Measurements from ENCODE around the gene NTN5.

The NTN5 gene

DNA sequence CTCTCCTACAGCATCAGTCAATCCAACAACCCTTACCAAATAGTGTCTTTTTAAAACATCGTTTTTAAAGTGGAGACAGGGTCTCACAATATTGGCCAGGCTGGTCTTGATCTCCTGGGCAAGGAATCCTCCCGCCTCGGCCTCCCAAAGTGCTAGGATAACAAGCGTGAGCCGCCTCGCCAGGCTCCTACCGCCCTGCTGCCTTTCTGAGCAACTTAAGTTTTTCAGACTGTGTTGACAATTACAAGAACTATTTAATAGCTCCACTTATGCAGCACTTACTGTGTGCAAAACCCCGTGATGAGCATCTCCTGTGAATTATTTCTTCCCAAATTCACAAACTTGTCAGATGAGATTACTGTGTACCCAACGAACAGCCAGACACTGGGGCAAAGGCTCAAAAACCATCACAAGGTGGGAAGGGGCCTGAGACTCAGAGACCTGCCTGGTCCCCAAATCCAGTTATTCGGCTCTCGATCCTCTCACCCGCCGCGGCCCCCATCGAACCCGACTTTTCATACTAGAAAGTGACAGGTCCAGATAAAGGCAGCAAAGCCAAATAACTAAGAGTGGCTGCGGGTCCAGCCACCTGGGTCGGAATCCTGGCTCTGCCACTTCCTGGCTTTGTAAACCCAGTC lies 54.4 kb downstream of the NTN5 start:
- TF ChIP-seq, protein P1, sequence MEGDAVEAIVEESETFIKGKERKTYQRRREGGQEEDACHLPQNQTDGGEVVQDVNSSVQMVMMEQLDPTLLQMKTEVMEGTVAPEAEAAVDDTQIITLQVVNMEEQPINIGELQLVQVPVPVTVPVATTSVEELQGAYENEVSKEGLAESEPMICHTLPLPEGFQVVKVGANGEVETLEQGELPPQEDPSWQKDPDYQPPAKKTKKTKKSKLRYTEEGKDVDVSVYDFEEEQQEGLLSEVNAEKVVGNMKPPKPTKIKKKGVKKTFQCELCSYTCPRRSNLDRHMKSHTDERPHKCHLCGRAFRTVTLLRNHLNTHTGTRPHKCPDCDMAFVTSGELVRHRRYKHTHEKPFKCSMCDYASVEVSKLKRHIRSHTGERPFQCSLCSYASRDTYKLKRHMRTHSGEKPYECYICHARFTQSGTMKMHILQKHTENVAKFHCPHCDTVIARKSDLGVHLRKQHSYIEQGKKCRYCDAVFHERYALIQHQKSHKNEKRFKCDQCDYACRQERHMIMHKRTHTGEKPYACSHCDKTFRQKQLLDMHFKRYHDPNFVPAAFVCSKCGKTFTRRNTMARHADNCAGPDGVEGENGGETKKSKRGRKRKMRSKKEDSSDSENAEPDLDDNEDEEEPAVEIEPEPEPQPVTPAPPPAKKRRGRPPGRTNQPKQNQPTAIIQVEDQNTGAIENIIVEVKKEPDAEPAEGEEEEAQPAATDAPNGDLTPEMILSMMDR (IDR thresholded peaks at IDR 0.05; ENCODE audit: unreplicated experiment in 3 of 3): no peak
- peaks cover 3% of the 10 kb centered on the region for H3K27me3 Mint-ChIP-seq (ENCODE audit: low read depth)
- peaks cover 45% of the 10 kb centered on the region for H3K4me1 Mint-ChIP-seq
- peak overlapping the region; percentile 88 to 96 (median 96) for H3K27ac Mint-ChIP-seq
- H3K4me3 Mint-ChIP-seq: peak overlapping the region; percentile 97 to 99 (median 99)
- no peaks in the 10 kb centered on the region for H3K9me3 Mint-ChIP-seq
- H3K36me3 Mint-ChIP-seq (ENCODE audit: low read depth): peaks cover 21% of the 10 kb centered on the region

DNA sequence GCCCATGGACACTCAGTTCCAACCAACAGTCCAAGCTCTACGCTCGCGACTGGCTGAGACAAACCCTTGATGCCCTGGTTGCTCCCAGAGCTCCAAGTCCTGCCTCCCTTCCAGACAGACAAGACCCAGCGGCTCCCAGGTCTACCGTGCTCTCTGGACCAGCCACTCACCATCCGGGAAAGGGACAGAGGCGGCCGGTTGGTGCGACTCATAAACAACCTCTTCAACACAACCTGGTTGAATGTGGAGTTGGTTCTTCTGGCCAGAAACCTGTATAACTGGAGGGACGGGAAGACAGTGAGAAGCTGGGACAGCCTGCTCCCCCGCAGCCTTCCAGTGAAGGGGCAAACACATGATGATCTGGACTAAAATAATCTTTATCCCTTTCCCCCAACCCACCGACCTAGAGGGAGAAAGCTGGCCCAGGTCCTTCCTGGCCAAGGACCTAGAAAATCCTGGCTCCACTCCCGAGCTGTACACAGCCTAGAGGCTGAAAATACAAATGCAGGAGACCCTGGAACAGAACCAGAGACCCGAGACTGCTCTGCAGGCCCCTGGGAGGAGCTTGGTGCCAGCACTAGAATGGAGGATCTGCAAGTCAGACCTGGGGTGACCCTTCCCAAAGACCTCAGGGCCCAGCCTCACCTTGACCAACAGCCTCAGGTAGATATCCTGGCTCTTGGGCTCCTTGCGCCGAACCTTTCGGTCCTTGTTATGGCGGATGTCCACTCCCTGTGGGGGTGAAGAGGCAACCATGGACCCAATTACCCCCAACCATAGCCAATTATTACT lies 55.5 kb downstream of the NTN5 start:
- Mint-ChIP-seq H3K4me3 (peak overlapping the region; percentile 97 to 99 (median 99)), H3K36me3 (ENCODE audit: low read depth) (peaks cover 21% of the 10 kb centered on the region), H3K4me1 (peaks cover 39% of the 10 kb centered on the region), H3K27ac (peak overlapping the region; percentile 42 to 88 (median 48)), H3K9me3 (no peaks in the 10 kb centered on the region), H3K27me3 (ENCODE audit: low read depth) (peaks cover 3% of the 10 kb centered on the region)
- TF ChIP-seq, protein P1 (IDR thresholded peaks at IDR 0.05; ENCODE audit: unreplicated experiment in 3 of 3): no peak

DNA sequence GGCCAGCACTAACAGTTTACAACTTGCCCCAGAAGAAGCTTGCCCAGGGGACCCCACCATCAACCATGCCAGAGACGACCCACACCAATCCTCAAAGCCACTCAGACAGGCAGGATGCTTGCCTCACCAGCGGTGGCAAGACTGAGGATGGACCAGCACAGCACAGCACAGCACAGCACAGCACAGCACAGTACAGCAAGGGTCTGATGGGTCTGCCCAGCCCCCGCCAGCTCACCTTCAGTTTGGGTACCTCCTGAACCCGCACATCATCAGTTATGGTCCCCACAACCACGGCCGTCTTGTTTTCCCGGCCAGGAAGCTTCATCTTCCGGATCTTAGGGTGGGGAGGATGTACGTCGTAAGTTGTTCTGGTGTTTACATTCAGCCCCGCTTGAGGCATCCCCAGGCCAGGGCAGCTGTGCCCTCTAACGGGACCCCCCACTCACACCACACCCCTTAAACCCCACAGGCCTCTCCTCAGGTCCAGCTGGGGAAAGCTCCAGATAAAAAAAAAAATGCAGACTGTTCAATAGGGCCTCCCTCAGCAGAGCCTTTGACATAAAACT lies 56.2 kb downstream of the NTN5 start:
- H3K9me3 Mint-ChIP-seq: no peaks in the 10 kb centered on the region
- H3K4me1 Mint-ChIP-seq: peaks cover 33% of the 10 kb centered on the region
- peaks cover 3% of the 10 kb centered on the region for H3K27me3 Mint-ChIP-seq (ENCODE audit: low read depth)
- TF ChIP-seq, protein P1 (IDR thresholded peaks at IDR 0.05; ENCODE audit: unreplicated experiment in 3 of 3): no peak
- H3K36me3 Mint-ChIP-seq (ENCODE audit: low read depth): peaks cover 21% of the 10 kb centered on the region
- H3K4me3 Mint-ChIP-seq: peak overlapping the region; percentile 97 to 99 (median 99)
- peak overlapping the region in 1 of 3 experiments; percentile 42 for H3K27ac Mint-ChIP-seq

DNA sequence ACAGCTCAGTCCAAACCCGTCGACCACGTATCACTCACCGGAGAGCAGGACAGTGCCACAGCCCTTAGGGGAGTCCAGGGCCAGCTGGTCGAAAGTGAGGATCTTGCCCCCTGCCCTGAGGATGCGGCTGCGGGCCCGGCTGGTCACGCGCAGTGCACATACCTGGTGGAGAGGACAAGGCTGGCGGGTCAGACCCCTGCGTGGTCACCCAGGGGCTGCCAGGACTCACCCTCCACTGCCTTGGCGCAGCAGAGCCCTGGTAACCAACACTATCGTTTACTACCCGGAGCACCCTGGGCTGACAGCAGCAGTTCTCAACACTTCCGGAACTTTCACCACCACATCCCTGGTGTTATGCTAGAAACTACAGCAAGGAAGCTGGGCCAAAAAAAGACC lies 56.8 kb downstream of the NTN5 start:
- peaks cover 3% of the 10 kb centered on the region for H3K27me3 Mint-ChIP-seq (ENCODE audit: low read depth)
- no peak overlapping the region for H3K27ac Mint-ChIP-seq
- peak overlapping the region; percentile 97 to 99 (median 99) for H3K4me3 Mint-ChIP-seq
- H3K4me1 Mint-ChIP-seq: peaks cover 30% of the 10 kb centered on the region
- H3K36me3 Mint-ChIP-seq (ENCODE audit: low read depth): peaks cover 21% of the 10 kb centered on the region
- TF ChIP-seq, protein P1 (IDR thresholded peaks at IDR 0.05; ENCODE audit: unreplicated experiment in 3 of 3): no peak
- H3K9me3 Mint-ChIP-seq: no peaks in the 10 kb centered on the region

DNA sequence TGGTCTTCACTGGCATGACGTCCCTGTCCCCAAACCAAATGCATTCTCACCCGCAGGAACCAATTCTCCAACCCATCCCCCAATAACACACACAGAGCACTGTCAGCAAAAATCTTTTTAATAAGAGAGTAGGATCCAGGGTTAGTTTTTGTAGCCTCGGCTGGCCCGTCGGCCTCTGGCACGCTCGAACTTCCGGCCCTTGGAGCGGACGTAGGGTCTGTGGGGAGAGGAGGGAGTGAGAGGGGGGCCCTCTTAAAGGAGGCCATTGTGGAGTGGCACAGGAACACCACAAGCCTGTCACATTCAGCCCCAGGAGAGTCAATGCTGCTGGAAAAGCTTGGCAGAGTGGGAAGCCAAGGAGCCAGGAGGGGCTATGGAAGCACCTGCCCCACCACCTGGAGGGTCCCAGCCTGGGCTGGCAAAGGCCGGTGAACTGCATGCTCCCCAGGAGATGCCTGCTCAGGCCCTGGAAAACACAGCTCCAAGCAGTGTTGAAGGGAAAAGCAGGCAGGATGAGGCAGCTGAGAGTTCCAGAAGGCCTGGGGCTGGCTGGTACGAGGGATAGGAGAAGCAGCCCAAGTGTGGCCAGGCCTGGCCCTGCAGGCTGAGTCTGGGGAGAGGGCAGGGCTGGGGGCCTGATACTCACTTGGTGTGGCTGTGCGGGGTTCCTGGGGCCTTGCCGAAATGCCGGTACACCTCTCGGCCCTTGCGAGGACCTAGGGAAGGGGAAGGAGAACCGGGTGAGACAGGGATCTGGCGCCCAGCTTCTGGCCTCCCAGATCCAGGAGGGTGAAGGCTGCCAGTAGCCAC lies 57.4 kb downstream of the NTN5 start:
- Mint-ChIP-seq H3K27me3 (ENCODE audit: low read depth) (peaks cover 3% of the 10 kb centered on the region), H3K4me1 (peaks cover 30% of the 10 kb centered on the region), H3K36me3 (ENCODE audit: low read depth) (peaks cover 21% of the 10 kb centered on the region), H3K9me3 (no peaks in the 10 kb centered on the region), H3K4me3 (peak overlapping the region; percentile 53 to 99 (median 59)), H3K27ac (peak overlapping the region in 1 of 3 experiments; percentile 50)
- TF ChIP-seq, protein P1 (IDR thresholded peaks at IDR 0.05; ENCODE audit: unreplicated experiment in 3 of 3): no peak

Data from nephron (organoid).